ENCODE data around the gene CCL20. TPM values are rescaled to one million over a fixed set of nuclear protein-coding genes. Genes with fewer than 3 reads are reported as not detected.

CCL20 gene
- total RNA-seq, 1 experiment from 2014 or later = not detected

- H3K27ac ChIP-seq (ENCODE audit: low read depth, low read length, poor library complexity, severe bottlenecking) = no peak overlapping the region
- intact Hi-C loops (cut with micrococcal nuclease; ENCODE audit: unreplicated experiment) = no loop called here
- CTCF ChIA-PET = no interaction called here
- H3K27me3 ChIP-seq (replicated peaks; ENCODE audit: insufficient read depth, low read depth, low read length, poor library complexity) = no peaks in the 10 kb centered on the region
- no peak for DNase-seq (ENCODE audit: low spot score)
- TF ChIP-seq EZH2 (IDR thresholded peaks at IDR 0.05; ENCODE audit: borderline replicate concordance, low read depth, low read length, poor library complexity, severe bottlenecking) (no peak), CTCF (conservative IDR thresholded peaks at IDR 0.05; ENCODE audit: low read depth, low read length) (no peak)
- POLR2A ChIA-PET (ENCODE audit: low non-redundant PET) = no interaction called here
- no peaks in the 10 kb centered on the region for H3K9me3 ChIP-seq (ENCODE audit: low read depth, low read length, poor library complexity, severe bottlenecking)
- H3K4me3 ChIP-seq (ENCODE audit: low read depth, low read length, poor library complexity, severe bottlenecking) = no peak overlapping the region
- H3K4me1 ChIP-seq (ENCODE audit: insufficient read depth, low read length, poor library complexity, severe bottlenecking) = peaks cover 4% of the 10 kb centered on the region
- BruUV-seq (replicated peaks) = no TSS peak
- H3K36me3 ChIP-seq (ENCODE audit: insufficient read depth, low read length, poor library complexity, severe bottlenecking) = no peaks in the 10 kb centered on the region
These were observed 1.6 kb upstream of the CCL20 start for GRCh38 chr2:227812001-227812400.

- Histone ChIP-seq H3K9me3 (ENCODE audit: low read depth, low read length, poor library complexity, severe bottlenecking) (no peaks in the 10 kb centered on the region), H3K27me3 (replicated peaks; ENCODE audit: insufficient read depth, low read depth, low read length, poor library complexity) (no peaks in the 10 kb centered on the region), H3K27ac (ENCODE audit: low read depth, low read length, poor library complexity, severe bottlenecking) (no peak overlapping the region), H3K36me3 (ENCODE audit: insufficient read depth, low read length, poor library complexity, severe bottlenecking) (no peaks in the 10 kb centered on the region), H3K4me1 (ENCODE audit: insufficient read depth, low read length, poor library complexity, severe bottlenecking) (peaks cover 14% of the 10 kb centered on the region), H3K4me3 (ENCODE audit: low read depth, low read length, poor library complexity, severe bottlenecking) (no peak overlapping the region)
- BruUV-seq (replicated peaks) = no TSS peak
- CTCF ChIA-PET = no interaction called here
- POLR2A ChIA-PET (ENCODE audit: low non-redundant PET) = no interaction called here
- no peak for DNase-seq (ENCODE audit: low spot score)
- no peak for TF ChIP-seq EZH2 (IDR thresholded peaks at IDR 0.05; ENCODE audit: borderline replicate concordance, low read depth, low read length, poor library complexity, severe bottlenecking)
- no peak for TF ChIP-seq CTCF (conservative IDR thresholded peaks at IDR 0.05; ENCODE audit: low read depth, low read length)
- intact Hi-C loops (cut with micrococcal nuclease; ENCODE audit: unreplicated experiment) = no loop called here
These were observed 447 bp upstream of the CCL20 start for GRCh38 chr2:227813229-227813561.

- Histone ChIP-seq H3K4me1 (ENCODE audit: insufficient read depth, low read length, poor library complexity, severe bottlenecking) (peaks cover 24% of the 10 kb centered on the region), H3K27me3 (replicated peaks; ENCODE audit: insufficient read depth, low read depth, low read length, poor library complexity) (no peaks in the 10 kb centered on the region), H3K27ac (ENCODE audit: low read depth, low read length, poor library complexity, severe bottlenecking) (no peak overlapping the region), H3K9me3 (ENCODE audit: low read depth, low read length, poor library complexity, severe bottlenecking) (no peaks in the 10 kb centered on the region), H3K4me3 (ENCODE audit: low read depth, low read length, poor library complexity, severe bottlenecking) (no peak overlapping the region), H3K36me3 (ENCODE audit: insufficient read depth, low read length, poor library complexity, severe bottlenecking) (no peaks in the 10 kb centered on the region)
- TF ChIP-seq EZH2 (IDR thresholded peaks at IDR 0.05; ENCODE audit: borderline replicate concordance, low read depth, low read length, poor library complexity, severe bottlenecking) = no peak
- no peak for TF ChIP-seq CTCF (conservative IDR thresholded peaks at IDR 0.05; ENCODE audit: low read depth, low read length)
- no peak for DNase-seq (ENCODE audit: low spot score)
- intact Hi-C loops (cut with micrococcal nuclease; ENCODE audit: unreplicated experiment) = no loop called here
- CTCF ChIA-PET = no interaction called here
- POLR2A ChIA-PET (ENCODE audit: low non-redundant PET) = no interaction called here
- no TSS peak for BruUV-seq (replicated peaks)
These were observed 1.4 kb downstream of the CCL20 start for GRCh38 chr2:227815066-227815465.

All from A673 (cell line).